AG09309 (cell line): ENCODE results near the gene SRP72.

Experiments
- DNase-seq: peaks from one replicate; pipeline ENCODE4 v3.0.0-alpha.2; 2010; ENCODE audit warnings: low read depth
- H3K4me3 ChIP-seq: 2 replicates; pipeline ENCODE4 v1.5.1; 2011; ENCODE audit warnings: mild to moderate bottlenecking, low read depth, low read length, moderate library complexity; ENCODE audit not compliant: control insufficient read depth
- CTCF ChIP-seq: IDR thresholded peaks from 2 replicates; pipeline ENCODE4 v1.5.1; 2011; ENCODE audit warnings: mild to moderate bottlenecking, low read depth, low read length, inconsistent platforms; ENCODE audit not compliant: insufficient read depth, control insufficient read depth; ENCODE audit errors: missing control alignments

Gene SRP72

GRCh38 chr4:56513517-56513916, 46.1 kb downstream of the SRP72 start:
- no peak for DNase-seq
- TF ChIP-seq CTCF: no peak
- no peak overlapping the region for H3K4me3 ChIP-seq

DNA sequence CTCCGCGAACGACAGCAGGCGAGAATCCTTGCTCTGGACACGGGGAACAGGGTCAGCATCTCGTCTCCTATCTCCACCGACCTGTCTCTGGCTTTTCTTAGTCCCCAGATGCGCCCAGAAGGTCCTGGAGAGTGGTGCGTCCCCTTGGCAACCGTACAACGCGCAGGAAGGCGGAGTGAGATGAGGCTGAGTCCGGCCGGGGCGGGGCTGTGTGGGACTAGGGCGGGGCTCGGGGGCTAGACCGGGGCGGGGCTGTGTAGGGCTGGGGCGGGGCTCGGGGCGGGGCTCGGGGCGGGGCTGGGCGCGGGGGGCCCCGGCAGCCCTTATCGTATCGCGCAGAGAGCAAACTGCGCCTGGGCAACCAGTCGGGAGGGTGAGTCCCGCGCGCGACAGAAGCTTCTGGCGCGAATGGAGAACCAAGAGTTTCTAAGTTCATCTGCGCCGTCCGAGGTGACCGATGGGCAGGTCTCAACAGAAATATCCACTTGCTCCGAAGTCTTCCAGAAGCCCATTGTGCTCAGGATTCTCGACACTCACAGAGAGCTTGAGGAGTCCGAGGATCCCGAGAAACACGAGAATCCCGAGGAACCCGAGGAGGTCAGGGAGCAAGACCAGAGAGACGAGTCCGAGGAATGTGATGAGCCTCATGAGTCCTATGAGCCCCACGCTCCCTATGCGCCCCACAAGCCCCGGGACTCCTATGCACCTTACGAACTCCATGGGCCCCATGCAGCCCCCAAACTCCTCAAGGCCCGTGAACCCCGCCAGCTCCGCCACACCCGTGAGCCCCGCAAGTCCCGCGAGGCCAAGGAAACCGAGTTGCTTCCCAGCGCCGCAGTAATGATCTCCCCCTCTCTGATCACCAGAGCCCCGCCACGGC, 63.1 kb downstream of the SRP72 start:
- H3K4me3 ChIP-seq: peak overlapping the region; percentile 42
- no peak for TF ChIP-seq CTCF
- peak; percentile 8 for DNase-seq

DNA sequence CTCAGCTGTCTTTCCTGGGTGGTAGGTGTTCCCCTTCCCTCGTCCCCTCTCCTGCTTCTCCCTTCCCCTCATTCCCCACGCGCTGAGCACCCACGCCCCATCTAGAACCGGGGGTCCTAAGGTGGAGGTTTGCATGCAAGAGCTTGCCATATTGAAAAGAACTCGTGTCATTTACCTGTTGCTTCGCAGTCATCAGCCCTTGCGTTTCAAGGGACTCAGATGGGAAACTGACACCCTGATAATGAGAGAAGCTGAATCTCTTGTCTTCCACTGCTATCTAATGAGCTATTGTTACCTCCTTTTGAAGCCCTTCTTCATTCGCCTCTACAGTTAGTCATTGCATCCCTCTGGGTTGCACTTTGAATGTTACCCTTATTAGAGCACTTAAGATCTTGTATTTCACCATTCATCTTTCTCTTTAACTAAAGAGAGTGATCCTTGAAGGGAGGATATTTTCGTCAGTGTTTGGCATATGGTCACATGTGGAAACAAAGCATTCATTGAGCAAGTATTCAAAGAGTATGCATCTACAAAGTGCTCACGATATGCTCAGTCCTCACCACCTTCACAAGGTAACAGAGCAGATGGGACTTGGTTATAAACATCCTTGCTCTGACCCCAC, 63.8 kb downstream of the SRP72 start:
- TF ChIP-seq CTCF: no peak
- peak overlapping the region; percentile 42 for H3K4me3 ChIP-seq
- no peak for DNase-seq

DNA sequence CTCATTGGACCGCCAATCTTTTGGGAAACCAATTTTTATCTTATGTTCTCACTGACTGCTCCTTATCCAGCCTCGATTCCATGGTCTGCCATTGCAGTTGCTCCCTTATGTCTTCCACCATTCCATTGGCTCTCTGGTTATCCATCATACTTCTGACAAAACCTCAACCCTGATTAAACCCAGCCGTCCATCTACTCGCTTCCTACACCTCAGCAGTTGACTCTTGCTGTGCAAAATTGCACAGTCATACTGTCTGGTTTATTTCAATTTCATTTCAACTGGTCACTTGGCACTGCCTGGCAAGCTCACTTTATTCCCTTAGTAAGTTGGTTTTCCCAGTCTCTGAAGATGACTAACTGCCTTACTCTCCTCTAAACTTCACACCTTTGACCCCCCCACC, 64.4 kb downstream of the SRP72 start:
- H3K4me3 ChIP-seq: no peak overlapping the region
- DNase-seq: no peak
- no peak for TF ChIP-seq CTCF

GRCh38 chr4:56532239-56532638, 64.8 kb downstream of the SRP72 start:
- TF ChIP-seq CTCF: no peak
- no peak overlapping the region for H3K4me3 ChIP-seq
- DNase-seq: no peak

- no peak for DNase-seq
- no peak for TF ChIP-seq CTCF
- no peak overlapping the region for H3K4me3 ChIP-seq
Measured at GRCh38 chr4:56535915-56536314, 68.5 kb downstream of the SRP72 start.
